GM19455 (cell line): ENCODE measurements around the gene FBXL7.

Experiments used
- ATAC-seq: cut with Tn5 transposase; IDR thresholded peaks from one replicate; pipeline ENCODE4 v1.9.1; 2021; ENCODE audit not compliant: unreplicated experiment

FBXL7 gene

GRCh38 chr5:15610216-15610615 lies 110.2 kb downstream of the FBXL7 start:
- no peak for ATAC-seq

GRCh38 chr5:15611008-15611407 lies 111.0 kb downstream of the FBXL7 start:
- no peak for ATAC-seq

GRCh38 chr5:15612915-15613635 lies 113.1 kb downstream of the FBXL7 start:
- ATAC-seq = no peak

DNA sequence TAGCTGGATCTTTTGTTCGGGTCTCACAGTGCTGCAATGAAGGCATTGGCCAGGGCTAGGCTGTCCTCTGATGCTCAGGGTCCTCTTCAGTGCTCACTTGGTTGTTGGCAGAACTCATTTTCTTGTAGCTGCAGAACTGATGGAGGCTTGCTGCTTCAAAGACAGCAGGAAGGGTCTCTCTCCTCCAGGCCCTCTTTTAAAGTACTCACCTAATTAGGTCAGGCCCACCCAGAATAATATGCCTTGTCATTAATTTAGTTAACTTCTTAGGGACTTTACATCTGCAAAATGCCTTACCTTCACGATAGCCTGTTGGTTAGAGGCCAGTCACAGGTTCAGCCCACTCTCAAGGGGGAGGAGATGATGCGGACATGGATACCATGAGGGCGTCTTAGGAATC lies 114.7 kb downstream of the FBXL7 start:
- ATAC-seq = no peak

GRCh38 chr5:15615859-15616258 lies 115.9 kb downstream of the FBXL7 start:
- ATAC-seq = no peak

GRCh38 chr5:15618938-15619337 lies 119.0 kb downstream of the FBXL7 start:
- no peak for ATAC-seq

DNA sequence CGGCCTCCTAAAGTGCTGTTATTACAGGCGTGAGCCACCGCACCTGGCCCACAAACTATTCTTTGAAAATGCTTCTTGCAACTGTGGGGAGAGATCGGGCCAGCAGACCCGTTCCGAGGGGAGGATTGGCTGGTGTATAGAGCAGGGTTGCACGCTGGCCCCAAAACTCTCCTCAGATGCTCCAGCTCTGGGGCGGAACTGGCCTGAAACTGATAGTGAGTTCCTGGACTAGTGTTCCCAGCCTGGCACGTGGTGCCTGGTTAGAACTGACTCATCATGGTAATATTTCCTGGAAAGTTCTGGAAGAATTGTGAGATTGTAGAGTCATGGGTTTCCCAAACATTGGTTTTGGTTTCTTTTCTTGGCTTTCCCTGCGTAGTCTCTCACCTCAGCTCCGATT lies 120.5 kb downstream of the FBXL7 start:
- ATAC-seq = no peak

GRCh38 chr5:15621094-15621493 lies 121.1 kb downstream of the FBXL7 start:
- no peak for ATAC-seq

- no peak for ATAC-seq
Measured at GRCh38 chr5:15623794-15624193, 123.8 kb downstream of the FBXL7 start.

- no peak for ATAC-seq
Measured at GRCh38 chr5:15627109-15627508, 127.1 kb downstream of the FBXL7 start.

DNA sequence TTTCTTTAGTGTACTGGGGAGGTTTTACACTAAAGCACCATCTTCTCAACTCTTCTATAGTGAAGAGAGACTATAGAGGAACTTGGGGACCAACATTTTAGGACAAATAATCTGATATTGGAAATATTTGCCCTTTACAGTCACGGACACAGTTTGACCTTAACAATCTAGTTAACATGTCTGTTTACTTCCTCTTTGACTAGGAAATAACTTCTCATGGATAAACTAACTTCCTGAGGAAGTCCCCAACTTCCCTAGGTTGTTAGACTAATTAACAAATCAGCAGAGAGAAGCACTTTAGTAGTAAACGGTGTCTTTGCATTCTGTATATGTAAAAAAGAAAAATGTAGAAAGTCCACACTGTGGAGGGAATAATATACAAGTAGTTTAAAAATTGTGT lies 127.7 kb downstream of the FBXL7 start:
- ATAC-seq = no peak

- ATAC-seq = no peak
Measured at GRCh38 chr5:15630441-15630840, 130.5 kb downstream of the FBXL7 start.

GRCh38 chr5:15634591-15635288 lies 134.8 kb downstream of the FBXL7 start:
- ATAC-seq = no peak

- no peak for ATAC-seq
Measured at GRCh38 chr5:15635289-15635616, 135.3 kb downstream of the FBXL7 start.

DNA sequence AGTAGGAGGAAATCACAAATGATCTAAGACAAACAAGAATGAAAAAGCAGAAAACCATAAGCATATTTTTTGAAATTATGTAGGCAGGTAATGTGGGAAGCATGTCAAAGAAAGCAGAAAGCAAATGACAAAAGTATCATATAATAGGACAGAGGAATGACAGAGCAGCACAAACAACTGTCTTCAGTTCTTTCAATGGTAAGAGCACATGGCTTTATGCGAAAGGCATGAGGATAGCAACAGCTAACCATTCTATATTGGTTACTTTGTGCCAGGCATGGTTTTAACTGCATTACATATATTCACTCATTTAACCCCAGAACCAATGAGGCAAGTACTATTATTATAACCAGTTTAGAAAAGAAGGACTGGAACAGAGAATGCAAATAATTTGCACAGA lies 137.4 kb downstream of the FBXL7 start:
- no peak for ATAC-seq

DNA sequence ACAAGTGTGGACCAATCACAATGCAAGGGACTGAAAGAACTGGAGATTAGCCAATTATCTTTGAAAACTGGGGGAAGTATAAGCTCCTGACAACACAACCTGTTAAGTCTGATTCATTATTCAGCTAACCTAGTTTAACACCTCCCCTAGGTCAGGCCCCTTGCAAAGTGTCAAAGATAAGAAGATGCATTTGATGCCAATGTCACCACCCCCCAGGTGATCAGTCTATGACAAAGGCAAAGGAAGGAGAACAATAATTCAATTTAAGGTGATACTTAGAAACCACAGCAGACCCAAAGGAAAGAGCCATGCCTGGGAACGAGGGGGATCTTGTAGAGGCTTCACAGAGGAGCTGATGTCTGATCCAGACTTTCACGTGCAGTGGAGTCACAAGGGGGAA lies 137.9 kb downstream of the FBXL7 start:
- no peak for ATAC-seq

DNA sequence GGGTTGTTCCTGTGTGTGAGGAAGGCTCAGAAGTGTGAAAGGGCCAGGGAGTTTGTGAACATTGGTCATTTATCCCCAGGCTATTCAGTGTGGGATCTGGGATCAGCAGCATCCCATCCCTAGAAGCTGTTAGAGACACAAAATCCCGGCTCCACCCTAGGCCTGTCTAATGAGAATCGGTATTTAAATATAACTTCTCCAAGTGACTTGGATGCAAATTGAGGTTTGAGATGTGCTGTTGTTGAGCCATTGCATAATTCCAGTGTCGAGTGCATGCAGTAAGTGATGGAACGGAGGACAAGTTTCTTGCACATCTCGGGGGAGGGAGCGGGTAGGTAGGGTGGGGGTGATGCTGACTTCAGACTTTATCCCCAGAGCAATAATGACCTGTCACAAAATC lies 138.3 kb downstream of the FBXL7 start:
- ATAC-seq = no peak

DNA sequence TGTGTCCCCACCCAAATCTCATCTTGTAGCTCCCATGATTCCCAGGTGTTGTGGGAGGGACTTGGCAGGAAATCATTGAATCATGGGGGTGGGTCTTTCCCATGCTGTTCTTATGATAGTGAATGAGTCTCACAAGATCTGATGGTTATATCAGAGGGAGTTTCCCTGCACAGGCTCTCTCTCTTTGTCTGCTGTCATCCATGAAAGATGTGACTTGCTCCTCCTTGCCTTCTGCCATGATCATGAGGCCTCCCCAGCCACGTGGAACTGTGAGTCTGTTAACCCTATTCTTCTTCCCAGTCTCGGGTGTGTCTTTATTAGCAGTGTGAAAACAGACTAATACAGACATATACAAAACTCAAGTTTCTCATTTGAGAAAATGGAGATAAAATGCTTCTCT lies 139.3 kb downstream of the FBXL7 start:
- no peak for ATAC-seq

DNA sequence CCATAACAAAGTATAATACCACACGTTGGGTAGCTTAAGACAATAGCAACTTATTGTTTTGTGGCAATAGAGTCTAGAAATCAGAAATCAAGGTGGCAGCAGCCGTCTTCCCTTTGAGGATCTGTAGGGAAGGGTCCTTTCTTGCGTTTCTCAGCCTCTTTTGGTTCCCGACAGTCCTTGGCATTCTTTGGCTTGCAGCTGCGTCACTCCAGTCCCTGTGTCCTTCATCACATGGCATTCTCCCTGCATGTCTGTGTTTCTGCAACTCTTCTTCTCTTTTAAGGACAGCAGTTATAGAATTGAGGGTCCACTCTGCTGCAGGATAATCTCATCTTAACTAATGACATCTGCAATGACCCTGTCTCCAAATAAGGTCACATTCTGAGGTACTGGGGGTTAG lies 140.1 kb downstream of the FBXL7 start:
- no peak for ATAC-seq

DNA sequence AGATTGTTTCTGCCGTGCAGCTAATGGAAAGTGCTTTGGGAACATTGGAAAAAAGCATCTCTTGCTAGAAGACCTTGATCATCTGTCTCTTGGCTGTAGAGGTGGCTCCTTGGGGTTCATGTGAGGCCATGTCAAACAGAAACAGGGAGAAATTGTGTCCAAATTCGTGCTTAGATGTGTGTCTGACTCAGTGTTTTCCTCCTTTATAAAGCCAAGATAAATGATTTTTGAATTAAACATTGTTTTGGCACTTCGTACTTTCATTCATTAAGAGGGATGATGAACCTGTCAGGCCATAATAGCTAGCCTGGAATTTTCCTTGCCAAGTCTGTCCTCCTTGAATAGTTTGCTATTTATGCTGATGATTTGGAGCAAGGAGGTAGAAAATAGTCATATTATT lies 143.8 kb downstream of the FBXL7 start:
- no peak for ATAC-seq

GRCh38 chr5:15645381-15646160 lies 145.6 kb downstream of the FBXL7 start:
- ATAC-seq = no peak

- no peak for ATAC-seq
Measured at GRCh38 chr5:15646371-15646770, 146.4 kb downstream of the FBXL7 start.
